Raji (cell line): ENCODE results near the gene ITGA8.

Experiments
- POLR2A ChIP-seq: IDR thresholded peaks from 2 replicates; pipeline ENCODE4 v1.6.1; 2011; ENCODE audit warnings: low read depth, low read length, control low read depth; ENCODE audit not compliant: insufficient read depth

Gene ITGA8

GRCh38 chr10:15620337-15620736 lies 99.4 kb downstream of the ITGA8 start:
- no peak for TF ChIP-seq POLR2A

- no peak for TF ChIP-seq POLR2A
Measured at GRCh38 chr10:15609246-15609645, 110.5 kb downstream of the ITGA8 start.

- no peak for TF ChIP-seq POLR2A
Measured at GRCh38 chr10:15606377-15606776, 113.3 kb downstream of the ITGA8 start.

GRCh38 chr10:15605740-15606369 lies 113.9 kb downstream of the ITGA8 start:
- no peak for TF ChIP-seq POLR2A

GRCh38 chr10:15603446-15604011 lies 116.2 kb downstream of the ITGA8 start:
- no peak for TF ChIP-seq POLR2A

- no peak for TF ChIP-seq POLR2A
Measured at GRCh38 chr10:15601819-15602218, 117.9 kb downstream of the ITGA8 start.

GRCh38 chr10:15595260-15595659 lies 124.5 kb downstream of the ITGA8 start:
- TF ChIP-seq POLR2A, result no peak

GRCh38 chr10:15591937-15592336 lies 127.8 kb downstream of the ITGA8 start:
- no peak for TF ChIP-seq POLR2A

GRCh38 chr10:15591431-15591830 lies 128.3 kb downstream of the ITGA8 start:
- no peak for TF ChIP-seq POLR2A

GRCh38 chr10:15588635-15589508 lies 130.8 kb downstream of the ITGA8 start:
- TF ChIP-seq POLR2A, result no peak

GRCh38 chr10:15588151-15588550 lies 131.6 kb downstream of the ITGA8 start:
- no peak for TF ChIP-seq POLR2A

- TF ChIP-seq POLR2A, result no peak
Measured at GRCh38 chr10:15587271-15587670, 132.5 kb downstream of the ITGA8 start.

GRCh38 chr10:15585303-15585715 lies 134.4 kb downstream of the ITGA8 start:
- no peak for TF ChIP-seq POLR2A

- TF ChIP-seq POLR2A, result no peak
Measured at GRCh38 chr10:15579605-15580004, 140.1 kb downstream of the ITGA8 start.

GRCh38 chr10:15572531-15573045 lies 147.1 kb downstream of the ITGA8 start:
- no peak for TF ChIP-seq POLR2A

- TF ChIP-seq POLR2A, result no peak
Measured at GRCh38 chr10:15571575-15571974, 148.1 kb downstream of the ITGA8 start.
